Measurements from ENCODE around the gene NUP54. TPM values are rescaled to one million over a fixed set of nuclear protein-coding genes. Genes with fewer than 3 reads are reported as not detected.
A peak's percentile ranks its signal among the peaks of the same experiment; 100 is the strongest.

Gene NUP54
- total RNA-seq, 3 donors from 2014 or later = 46.6 to 70.5 (median 56.7) TPM

GRCh38 chr4:76078033-76078613 is 70.1 kb downstream of the NUP54 start:
- no peak for DNase-seq (ENCODE audit: low spot score in 2 of 2)
- TF ChIP-seq POLR2A (IDR thresholded peaks at IDR 0.05) (no peak), POLR2AphosphoS5 (IDR thresholded peaks at IDR 0.05) (no peak), CTCF (IDR thresholded peaks at IDR 0.05) (no peak)
- no peaks in the 10 kb centered on the region for H3K9me3 ChIP-seq
- no peaks in the 10 kb centered on the region for H3K36me3 ChIP-seq
- no peak overlapping the region for H3K27ac ChIP-seq
- H3K27me3 ChIP-seq = no peaks in the 10 kb centered on the region
- intact Hi-C loops (cut with DNase I; ENCODE audit: low total_unique reads) = no loop called here
- H3K4me1 ChIP-seq = no peaks in the 10 kb centered on the region
- no peak overlapping the region for H3K4me3 ChIP-seq

GRCh38 chr4:76074993-76075600 is 73.1 kb downstream of the NUP54 start:
- TF ChIP-seq POLR2AphosphoS5 (IDR thresholded peaks at IDR 0.05) (no peak), CTCF (IDR thresholded peaks at IDR 0.05) (no peak), POLR2A (IDR thresholded peaks at IDR 0.05) (no peak)
- H3K27me3 ChIP-seq = no peaks in the 10 kb centered on the region
- DNase-seq (ENCODE audit: low spot score in 2 of 2) = no peak
- no peaks in the 10 kb centered on the region for H3K4me1 ChIP-seq
- no peak overlapping the region for H3K4me3 ChIP-seq
- H3K9me3 ChIP-seq = no peaks in the 10 kb centered on the region
- intact Hi-C loops (cut with DNase I; ENCODE audit: low total_unique reads) = no loop called here
- H3K36me3 ChIP-seq = no peaks in the 10 kb centered on the region
- no peak overlapping the region for H3K27ac ChIP-seq

- Histone ChIP-seq H3K36me3 (no peaks in the 10 kb centered on the region), H3K27me3 (no peaks in the 10 kb centered on the region), H3K4me1 (no peaks in the 10 kb centered on the region), H3K4me3 (no peak within 1 kb of the TSS), H3K27ac (no peak within 1 kb of the TSS), H3K9me3 (no peaks in the 10 kb centered on the region)
- TF ChIP-seq POLR2A (IDR thresholded peaks at IDR 0.05) = no peak
- intact Hi-C loops (cut with DNase I; ENCODE audit: low total_unique reads) = no loop called here
- DNase-seq (ENCODE audit: low spot score in 2 of 2) = no peak
Measured at GRCh38 chr4:76074468-76074867, 73.7 kb downstream of the NUP54 start, which contains the start of gene ART3. Gene ART3 (plus strand): TSS chr4:76074709. CDS start chr4:76075890, 1,181 bp downstream.

GRCh38 chr4:76072760-76073159 is 75.4 kb downstream of the NUP54 start:
- H3K9me3 ChIP-seq = no peaks in the 10 kb centered on the region
- no peak overlapping the region for H3K27ac ChIP-seq
- no peak overlapping the region for H3K4me3 ChIP-seq
- no peaks in the 10 kb centered on the region for H3K4me1 ChIP-seq
- no peaks in the 10 kb centered on the region for H3K36me3 ChIP-seq
- TF ChIP-seq POLR2AphosphoS5 (IDR thresholded peaks at IDR 0.05) = no peak
- no peak for TF ChIP-seq POLR2A (IDR thresholded peaks at IDR 0.05)
- DNase-seq (ENCODE audit: low spot score in 2 of 2) = no peak
- intact Hi-C loops (cut with DNase I; ENCODE audit: low total_unique reads) = loop anchor here (2.0 kb wide), 1 partner anchor 30 kb away; no protein-coding TSS in a partner anchor
- no peaks in the 10 kb centered on the region for H3K27me3 ChIP-seq

GRCh38 chr4:76067652-76068286 is 80.4 kb downstream of the NUP54 start:
- TF ChIP-seq POLR2AphosphoS5 (IDR thresholded peaks at IDR 0.05) (no peak), CTCF (IDR thresholded peaks at IDR 0.05) (peak; percentile 51 to 70 (median 62))
- Histone ChIP-seq H3K4me3 (no peak overlapping the region), H3K27ac (no peak overlapping the region), H3K4me1 (no peaks in the 10 kb centered on the region), H3K36me3 (no peaks in the 10 kb centered on the region), H3K27me3 (no peaks in the 10 kb centered on the region), H3K9me3 (no peaks in the 10 kb centered on the region)
- intact Hi-C loops (cut with DNase I; ENCODE audit: low total_unique reads) = loop anchor here (2.0 kb wide), 1 partner anchor 73 kb away; no protein-coding TSS in a partner anchor
- peak in 1 of 2 donors; percentile 64 for DNase-seq (ENCODE audit: low spot score in 2 of 2)

GRCh38 chr4:76066546-76066945 is 81.7 kb downstream of the NUP54 start:
- H3K27ac ChIP-seq = no peak overlapping the region
- no peaks in the 10 kb centered on the region for H3K9me3 ChIP-seq
- intact Hi-C loops (cut with DNase I; ENCODE audit: low total_unique reads) = no loop called here
- no peak overlapping the region for H3K4me3 ChIP-seq
- no peak for DNase-seq (ENCODE audit: low spot score in 2 of 2)
- no peaks in the 10 kb centered on the region for H3K36me3 ChIP-seq
- no peaks in the 10 kb centered on the region for H3K27me3 ChIP-seq
- TF ChIP-seq POLR2AphosphoS5 (IDR thresholded peaks at IDR 0.05) = no peak
- no peak for TF ChIP-seq POLR2A (IDR thresholded peaks at IDR 0.05)
- no peak for TF ChIP-seq CTCF (IDR thresholded peaks at IDR 0.05)
- H3K4me1 ChIP-seq = no peaks in the 10 kb centered on the region

Data from breast epithelium (tissue), 4 donors.